Loucy (cell line): ENCODE results near the gene LRBA.
"Not testable (repeated sequence)": the region's sequence is repeated elsewhere in the genome, so short reads cannot be mapped to it uniquely, and the experiment has no call there.

Experiments
- H2AFZ ChIP-seq: fragments of 200-600 bp; sonication (generic); 2 replicates; pipeline ENCODE4 v1.6.0; 2016; ENCODE audit warnings: antibody characterized with exemption, mild to moderate bottlenecking, low read length, moderate library complexity
- H3F3A ChIP-seq: fragments of 200-600 bp; 2 replicates; pipeline ENCODE4 v1.6.0; 2016; ENCODE audit warnings: antibody characterized with exemption, low read depth, mild to moderate bottlenecking
- H3K27me3 ChIP-seq: fragments of 200-600 bp; sonication (generic); 2 replicates; pipeline ENCODE4 v1.6.1; 2014; ENCODE audit warnings: low read length, mild to moderate bottlenecking; ENCODE audit not compliant: insufficient read depth, poor library complexity, severe bottlenecking
- H3K36me3 ChIP-seq: fragments of 200-600 bp; sonication (generic); 2 replicates; pipeline ENCODE4 v1.6.1; 2016; ENCODE audit warnings: low read length; ENCODE audit not compliant: insufficient read depth
- H3K4me1 ChIP-seq: fragments of 200-600 bp; sonication (generic); 2 replicates; pipeline ENCODE4 v1.5.1; 2014; ENCODE audit warnings: low read length, mild to moderate bottlenecking; ENCODE audit not compliant: insufficient read depth, poor library complexity, severe bottlenecking
- H3K4me2 ChIP-seq: fragments of 200-600 bp; sonication (generic); 2 replicates; pipeline ENCODE4 v1.6.0; 2014; ENCODE audit warnings: antibody characterized with exemption, low read length, low read depth, mild to moderate bottlenecking; ENCODE audit not compliant: poor library complexity, severe bottlenecking
- H3K4me3 ChIP-seq: fragments of 200-600 bp; sonication (generic); 2 replicates; pipeline ENCODE4 v1.5.1; 2014; ENCODE audit warnings: low read length, mild to moderate bottlenecking, mixed read lengths; ENCODE audit not compliant: poor library complexity, severe bottlenecking
- H3K79me2 ChIP-seq: fragments of 200-600 bp; sonication (generic); 2 replicates; pipeline ENCODE4 v1.6.1; 2014; ENCODE audit warnings: low read length; ENCODE audit not compliant: insufficient read depth
- H3K9ac ChIP-seq: fragments of 200-600 bp; sonication (generic); 2 replicates; pipeline ENCODE4 v1.6.0; 2014; ENCODE audit warnings: mild to moderate bottlenecking, low read depth, low read length, moderate library complexity; ENCODE audit not compliant: poor library complexity, severe bottlenecking
- H3K9me2 ChIP-seq: fragments of 200-600 bp; sonication (generic); replicated peaks from 2 replicates; pipeline ENCODE4 v1.6.1; 2016; ENCODE audit warnings: low read depth, low read length, mixed read lengths
- H3K9me3 ChIP-seq: fragments of 200-600 bp; sonication (generic); 2 replicates; pipeline ENCODE4 v1.6.1; 2014; ENCODE audit warnings: mild to moderate bottlenecking, antibody characterized with exemption, low read length, low read depth; ENCODE audit not compliant: insufficient read depth
- H4K20me1 ChIP-seq: fragments of 200-600 bp; sonication (generic); 2 replicates; pipeline ENCODE4 v1.6.0; 2014; ENCODE audit warnings: antibody characterized with exemption, low read length, mild to moderate bottlenecking; ENCODE audit not compliant: insufficient read depth, poor library complexity, severe bottlenecking
- EZH2phosphoT487 ChIP-seq: fragments of 200-600 bp; IDR thresholded peaks from 2 replicates; pipeline ENCODE4 v1.6.1; 2018; ENCODE audit warnings: antibody characterized with exemption, mild to moderate bottlenecking, moderate library complexity, borderline replicate concordance
- TF ChIP-seq, protein P1 (sequence below): fragments of 200-600 bp; sonication (generic); conservative IDR thresholded peaks from 2 replicates; pipeline ENCODE4 v1.5.1; 2014; ENCODE audit warnings: mild to moderate bottlenecking, antibody characterized with exemption, low read length

The LRBA gene

DNA sequence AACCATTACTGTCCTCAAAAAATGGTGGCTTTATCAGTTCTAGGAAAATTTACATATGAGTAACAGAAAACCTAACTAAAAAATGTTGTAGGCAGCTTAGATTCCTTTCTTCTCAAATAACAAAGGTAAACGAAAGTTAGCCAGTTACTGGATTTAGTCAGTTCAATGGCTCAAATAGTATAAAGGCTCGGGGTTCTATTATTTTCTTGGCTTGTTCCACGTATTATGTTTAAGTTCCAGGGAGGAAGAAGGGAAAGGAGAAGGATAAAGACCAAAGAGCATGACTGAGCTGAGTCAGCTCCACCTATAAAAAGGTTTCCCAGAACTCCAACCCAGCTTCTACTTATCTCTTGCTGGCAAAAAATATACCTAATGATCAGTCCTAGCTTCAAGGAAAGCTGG is 474.1 kb downstream of the LRBA start:
- H3K9me3 ChIP-seq = no peaks in the 10 kb centered on the region
- no peak overlapping the region for H3K9ac ChIP-seq
- H3F3A ChIP-seq = no peaks in the 10 kb centered on the region
- H3K4me3 ChIP-seq = no peak overlapping the region
- TF ChIP-seq, protein P1, sequence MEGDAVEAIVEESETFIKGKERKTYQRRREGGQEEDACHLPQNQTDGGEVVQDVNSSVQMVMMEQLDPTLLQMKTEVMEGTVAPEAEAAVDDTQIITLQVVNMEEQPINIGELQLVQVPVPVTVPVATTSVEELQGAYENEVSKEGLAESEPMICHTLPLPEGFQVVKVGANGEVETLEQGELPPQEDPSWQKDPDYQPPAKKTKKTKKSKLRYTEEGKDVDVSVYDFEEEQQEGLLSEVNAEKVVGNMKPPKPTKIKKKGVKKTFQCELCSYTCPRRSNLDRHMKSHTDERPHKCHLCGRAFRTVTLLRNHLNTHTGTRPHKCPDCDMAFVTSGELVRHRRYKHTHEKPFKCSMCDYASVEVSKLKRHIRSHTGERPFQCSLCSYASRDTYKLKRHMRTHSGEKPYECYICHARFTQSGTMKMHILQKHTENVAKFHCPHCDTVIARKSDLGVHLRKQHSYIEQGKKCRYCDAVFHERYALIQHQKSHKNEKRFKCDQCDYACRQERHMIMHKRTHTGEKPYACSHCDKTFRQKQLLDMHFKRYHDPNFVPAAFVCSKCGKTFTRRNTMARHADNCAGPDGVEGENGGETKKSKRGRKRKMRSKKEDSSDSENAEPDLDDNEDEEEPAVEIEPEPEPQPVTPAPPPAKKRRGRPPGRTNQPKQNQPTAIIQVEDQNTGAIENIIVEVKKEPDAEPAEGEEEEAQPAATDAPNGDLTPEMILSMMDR = no peak
- no peaks in the 10 kb centered on the region for H3K27me3 ChIP-seq
- H2AFZ ChIP-seq = no peak overlapping the region
- H3K9me2 ChIP-seq = no peaks in the 10 kb centered on the region
- no peaks in the 10 kb centered on the region for H3K36me3 ChIP-seq
- no peaks in the 10 kb centered on the region for H4K20me1 ChIP-seq
- H3K4me2 ChIP-seq = no peak overlapping the region
- H3K79me2 ChIP-seq = no peaks in the 10 kb centered on the region
- H3K4me1 ChIP-seq = no peaks in the 10 kb centered on the region

- H3K36me3 ChIP-seq = no peaks in the 10 kb centered on the region
- H3K27me3 ChIP-seq = no peaks in the 10 kb centered on the region
- no peak overlapping the region for H2AFZ ChIP-seq
- no peaks in the 10 kb centered on the region for H3F3A ChIP-seq
- no peak overlapping the region for H3K9ac ChIP-seq
- no peaks in the 10 kb centered on the region for H3K9me2 ChIP-seq
- H3K4me3 ChIP-seq = no peak overlapping the region
- H3K79me2 ChIP-seq = no peaks in the 10 kb centered on the region
- no peak overlapping the region for H3K4me2 ChIP-seq
- TF ChIP-seq EZH2phosphoT487 = no peak
- TF ChIP-seq, protein P1 = no peak
- H4K20me1 ChIP-seq = no peaks in the 10 kb centered on the region
- H3K4me1 ChIP-seq = no peaks in the 10 kb centered on the region
- H3K9me3 ChIP-seq = no peaks in the 10 kb centered on the region
Observed at GRCh38 chr4:150540536-150540935, 474.5 kb downstream of the LRBA start.

GRCh38 chr4:150537911-150538310 is 477.2 kb downstream of the LRBA start:
- not testable (repeated sequence) for H4K20me1 ChIP-seq, H3K9me3 ChIP-seq, H3F3A ChIP-seq, H3K9ac ChIP-seq, H3K79me2 ChIP-seq, H3K4me2 ChIP-seq, H3K9me2 ChIP-seq, H3K4me1 ChIP-seq, H3K27me3 ChIP-seq, H3K36me3 ChIP-seq, H3K4me3 ChIP-seq, H2AFZ ChIP-seq

GRCh38 chr4:150534818-150535217 is 480.3 kb downstream of the LRBA start:
- no peaks in the 10 kb centered on the region for H3K79me2 ChIP-seq
- no peaks in the 10 kb centered on the region for H3K36me3 ChIP-seq
- no peak overlapping the region for H2AFZ ChIP-seq
- H3K9me3 ChIP-seq = no peaks in the 10 kb centered on the region
- H3K9me2 ChIP-seq = no peaks in the 10 kb centered on the region
- H3K4me1 ChIP-seq = no peaks in the 10 kb centered on the region
- H4K20me1 ChIP-seq = no peaks in the 10 kb centered on the region
- no peaks in the 10 kb centered on the region for H3F3A ChIP-seq
- no peaks in the 10 kb centered on the region for H3K27me3 ChIP-seq
- TF ChIP-seq, protein P1 = no peak
- no peak for TF ChIP-seq EZH2phosphoT487
- H3K9ac ChIP-seq = no peak overlapping the region
- H3K4me2 ChIP-seq = no peak overlapping the region
- no peak overlapping the region for H3K4me3 ChIP-seq
